NCI-H2227 treated with DMSO at 0.1 percent for 48 hours (cell line): ENCODE measurements around the gene METTL26.

Experiments used
- DNase-seq: peaks from one replicate; lab custom pipeline; 2025; lab: John Stamatoyannopoulos, UW

Gene METTL26

GRCh38 chr16:674968-675883 is 39.1 kb upstream of the METTL26 start, which contains the start of gene RHBDL1:
RHBDL1 (plus strand) TSS chr16:675671; CDS start chr16:675791, 120 bp downstream.
- no peak for DNase-seq

GRCh38 chr16:674214-674881 is 38.2 kb upstream of the METTL26 start:
- no peak for DNase-seq

- DNase-seq, result no peak
Observed at GRCh38 chr16:673399-673991, 37.4 kb upstream of the METTL26 start.

- DNase-seq, result no peak
Observed at GRCh38 chr16:672851-673250, 36.7 kb upstream of the METTL26 start.

GRCh38 chr16:672371-672770 is 36.3 kb upstream of the METTL26 start:
- no peak for DNase-seq

- no peak for DNase-seq
Observed at GRCh38 chr16:671353-672131, 35.4 kb upstream of the METTL26 start.

GRCh38 chr16:670485-671352 is 34.6 kb upstream of the METTL26 start:
- no peak for DNase-seq

GRCh38 chr16:669666-670065 is 33.6 kb upstream of the METTL26 start:
- no peak for DNase-seq

GRCh38 chr16:668519-669171 is 32.5 kb upstream of the METTL26 start:
- DNase-seq, result no peak

GRCh38 chr16:667780-668518 is 31.8 kb upstream of the METTL26 start, which contains the start of gene RHOT2:
RHOT2 (plus strand) TSS chr16:668132; CDS start chr16:668200, 68 bp downstream.
- peak; percentile 92 for DNase-seq

GRCh38 chr16:667113-667779 is 31.1 kb upstream of the METTL26 start:
- no peak for DNase-seq

GRCh38 chr16:666572-666971 is 30.5 kb upstream of the METTL26 start:
- DNase-seq, result no peak

GRCh38 chr16:662597-662996 is 26.5 kb upstream of the METTL26 start:
- DNase-seq, result no peak

- DNase-seq, result no peak
Observed at GRCh38 chr16:662095-662494, 26.0 kb upstream of the METTL26 start.

- no peak for DNase-seq
Observed at GRCh38 chr16:661184-661821, 25.2 kb upstream of the METTL26 start.

- peak; percentile 28 for DNase-seq
Observed at GRCh38 chr16:660459-661183, 24.5 kb upstream of the METTL26 start.

GRCh38 chr16:660132-660458 is 24.0 kb upstream of the METTL26 start:
- no peak for DNase-seq

- DNase-seq, result no peak
Observed at GRCh38 chr16:659618-660017, 23.5 kb upstream of the METTL26 start.
